Measurements from ENCODE around the gene ADCY9. TPM values are rescaled to one million over a fixed set of nuclear protein-coding genes. Genes with fewer than 3 reads are reported as not detected.
A peak's percentile ranks its signal among the peaks of the same experiment; 100 is the strongest.

Gene ADCY9
- total RNA-seq, 2 donors from 2014 or later: 31.5 to 42.2 TPM

DNA sequence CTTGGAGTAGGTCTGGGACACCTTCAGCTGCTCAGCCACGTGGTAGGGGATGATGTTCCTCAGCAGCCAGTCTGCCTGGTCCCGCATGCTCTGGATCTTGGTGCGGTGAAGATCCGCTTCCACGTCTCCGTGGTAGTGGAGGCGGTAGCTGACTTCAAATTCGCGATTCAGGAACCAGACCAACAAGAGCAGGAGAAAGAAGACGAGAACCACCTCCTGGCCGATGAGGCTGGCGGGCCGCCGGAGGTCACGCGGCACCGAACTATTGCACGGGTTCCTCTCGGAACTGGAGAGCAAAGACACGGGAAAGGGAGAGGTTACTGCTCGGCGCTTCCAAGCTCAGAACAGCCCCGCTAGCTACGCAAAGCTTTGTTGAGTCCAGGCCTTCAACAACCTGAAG is 149.6 kb downstream of the ADCY9 start:
- peaks cover 0 to 37% of the 10 kb centered on the region in 2 donors for H3K4me1 ChIP-seq
- H3K9me3 ChIP-seq: no peaks in the 10 kb centered on the region
- no peak overlapping the region for H3K27ac ChIP-seq
- H3K36me3 ChIP-seq: peaks cover 8% of the 10 kb centered on the region
- no peak overlapping the region for H3K4me3 ChIP-seq
- DNase-seq (ENCODE audit: low spot score): no peak
- TF ChIP-seq, protein P1, sequence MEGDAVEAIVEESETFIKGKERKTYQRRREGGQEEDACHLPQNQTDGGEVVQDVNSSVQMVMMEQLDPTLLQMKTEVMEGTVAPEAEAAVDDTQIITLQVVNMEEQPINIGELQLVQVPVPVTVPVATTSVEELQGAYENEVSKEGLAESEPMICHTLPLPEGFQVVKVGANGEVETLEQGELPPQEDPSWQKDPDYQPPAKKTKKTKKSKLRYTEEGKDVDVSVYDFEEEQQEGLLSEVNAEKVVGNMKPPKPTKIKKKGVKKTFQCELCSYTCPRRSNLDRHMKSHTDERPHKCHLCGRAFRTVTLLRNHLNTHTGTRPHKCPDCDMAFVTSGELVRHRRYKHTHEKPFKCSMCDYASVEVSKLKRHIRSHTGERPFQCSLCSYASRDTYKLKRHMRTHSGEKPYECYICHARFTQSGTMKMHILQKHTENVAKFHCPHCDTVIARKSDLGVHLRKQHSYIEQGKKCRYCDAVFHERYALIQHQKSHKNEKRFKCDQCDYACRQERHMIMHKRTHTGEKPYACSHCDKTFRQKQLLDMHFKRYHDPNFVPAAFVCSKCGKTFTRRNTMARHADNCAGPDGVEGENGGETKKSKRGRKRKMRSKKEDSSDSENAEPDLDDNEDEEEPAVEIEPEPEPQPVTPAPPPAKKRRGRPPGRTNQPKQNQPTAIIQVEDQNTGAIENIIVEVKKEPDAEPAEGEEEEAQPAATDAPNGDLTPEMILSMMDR (IDR thresholded peaks at IDR 0.05): no peak
- no peaks in the 10 kb centered on the region for H3K27me3 ChIP-seq

DNA sequence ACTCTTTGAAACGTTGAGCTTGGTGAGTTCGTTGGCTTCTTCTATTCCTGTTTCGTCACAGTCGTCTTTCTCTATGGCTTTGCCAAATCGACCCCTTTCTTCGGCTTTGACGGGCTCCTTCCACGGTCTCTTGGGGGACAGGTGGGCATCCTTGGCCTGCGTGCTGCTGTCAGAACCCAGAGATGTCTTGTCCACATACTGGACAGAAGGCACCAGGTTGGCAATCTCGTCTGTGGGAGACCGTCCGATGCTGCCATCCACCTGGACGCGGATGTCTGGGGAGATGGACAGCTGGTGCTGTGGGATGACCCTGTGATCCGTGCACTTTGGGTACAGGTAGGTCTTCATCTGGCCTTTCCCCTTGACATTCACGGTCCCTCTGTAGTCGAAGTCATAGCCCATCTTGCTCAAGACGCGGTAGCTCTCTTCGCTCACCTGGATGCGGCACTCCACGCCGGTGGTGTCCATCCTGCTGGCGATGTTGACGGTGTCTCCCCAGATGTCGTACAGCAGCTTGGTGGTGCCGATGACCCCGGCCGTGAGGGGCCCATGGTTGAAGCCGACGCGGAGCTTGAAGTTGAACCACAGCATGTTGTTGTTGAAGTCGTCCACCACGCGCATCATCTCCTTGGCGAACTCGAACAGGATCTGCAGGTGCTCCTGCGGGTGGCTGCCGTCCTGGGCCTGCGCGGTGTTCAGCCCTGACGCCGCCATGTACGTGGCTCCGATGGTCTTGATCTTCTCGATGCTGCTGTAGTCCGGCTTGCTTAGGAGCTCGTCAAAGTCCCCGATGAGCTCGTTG is 150.3 kb downstream of the ADCY9 start:
- Histone ChIP-seq H3K4me1 (peaks cover 0 to 36% of the 10 kb centered on the region in 2 donors), H3K4me3 (no peak overlapping the region), H3K27me3 (no peaks in the 10 kb centered on the region), H3K36me3 (peaks cover 8% of the 10 kb centered on the region), H3K9me3 (no peaks in the 10 kb centered on the region), H3K27ac (no peak overlapping the region)
- TF ChIP-seq, protein P1 (IDR thresholded peaks at IDR 0.05): no peak
- DNase-seq (ENCODE audit: low spot score): no peak

GRCh38 chr16:3965306-3965705 is 150.9 kb downstream of the ADCY9 start:
- Histone ChIP-seq H3K4me1 (peaks cover 0 to 38% of the 10 kb centered on the region in 2 donors), H3K27me3 (no peaks in the 10 kb centered on the region), H3K36me3 (peaks cover 8% of the 10 kb centered on the region), H3K9me3 (no peaks in the 10 kb centered on the region), H3K27ac (no peak overlapping the region), H3K4me3 (no peak overlapping the region)
- no peak for DNase-seq (ENCODE audit: low spot score)
- TF ChIP-seq, protein P1 (IDR thresholded peaks at IDR 0.05): no peak

GRCh38 chr16:3964686-3965290 is 151.5 kb downstream of the ADCY9 start:
- TF ChIP-seq, protein P1 (IDR thresholded peaks at IDR 0.05): no peak
- no peak for DNase-seq (ENCODE audit: low spot score)

DNA sequence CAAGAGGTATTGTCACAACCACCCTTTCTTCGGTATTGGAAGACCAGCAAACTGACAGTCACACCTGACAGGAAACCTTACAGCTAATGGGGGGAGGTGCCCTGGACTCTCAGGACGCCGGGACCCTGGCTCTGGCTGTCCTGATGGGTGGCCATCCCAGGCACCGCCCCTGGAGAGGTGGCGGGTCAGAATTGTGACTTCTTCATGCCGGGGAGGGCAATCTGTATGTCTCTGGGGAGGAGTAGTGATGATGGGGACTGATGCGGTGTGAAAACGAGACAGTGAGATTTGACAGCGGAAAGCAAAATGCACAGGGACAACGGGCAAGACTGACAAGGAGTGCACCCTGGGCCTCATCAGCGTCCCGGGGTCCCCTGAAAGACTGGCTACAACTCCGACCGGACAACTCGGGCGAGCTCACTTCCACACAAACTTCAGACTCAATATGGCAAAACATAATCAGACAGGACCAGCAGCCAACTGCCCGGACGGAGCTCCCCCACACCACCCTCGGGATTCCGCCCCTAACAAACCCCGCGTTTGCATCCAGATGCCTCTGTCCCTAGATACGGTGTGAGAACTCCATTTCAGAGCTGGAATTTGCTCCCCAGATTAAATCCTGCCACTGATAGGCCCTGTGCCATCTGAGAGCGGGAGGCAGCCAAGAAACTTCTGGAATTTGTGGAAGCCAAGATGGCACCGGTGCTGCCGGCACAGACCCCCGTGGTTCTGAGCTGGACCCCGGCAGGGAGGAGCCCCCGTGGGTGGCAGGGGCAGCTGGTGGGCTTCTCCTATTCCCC is 152.2 kb downstream of the ADCY9 start:
- Histone ChIP-seq H3K27me3 (no peaks in the 10 kb centered on the region), H3K4me1 (peaks cover 0 to 50% of the 10 kb centered on the region in 2 donors), H3K36me3 (peaks cover 8% of the 10 kb centered on the region), H3K9me3 (no peaks in the 10 kb centered on the region), H3K4me3 (no peak overlapping the region), H3K27ac (peak overlapping the region; percentile 33 to 53)
- TF ChIP-seq, protein P1 (IDR thresholded peaks at IDR 0.05): no peak
- no peak for DNase-seq (ENCODE audit: low spot score)

More at GRCh38 chr16:3964686-3965290, 151.5 kb downstream of the ADCY9 start:
- H3K27me3 ChIP-seq: no peaks in the 10 kb centered on the region
- H3K27ac ChIP-seq: peak overlapping the region; percentile 33 to 53
- H3K36me3 ChIP-seq: peaks cover 8% of the 10 kb centered on the region
- no peaks in the 10 kb centered on the region for H3K9me3 ChIP-seq
- peaks cover 0 to 43% of the 10 kb centered on the region in 2 donors for H3K4me1 ChIP-seq
- H3K4me3 ChIP-seq: no peak overlapping the region

All from right atrium auricular region (tissue), 2 donors.